HepG2 (cell line): ENCODE measurements around the gene UNC13D. TPM values are rescaled to one million over a fixed set of nuclear protein-coding genes. Genes with fewer than 3 reads are reported as not detected.

Experiments used
- ATAC-seq: fragments of 200-7000 bp; cut with Tn5 transposase; 3 replicates; pipeline ENCODE4 v1.9.1; 2020; ENCODE audit warnings: mild to moderate bottlenecking, moderate library complexity
- BruUV-seq: library from RNA; stranded (reverse); fragments of 400-500 nt; replicated peaks from 2 replicates; lab custom pipeline; 2021; lab: Mats Ljungman, UMichigan
- CTCF ChIA-PET: fragments of 300-600 bp; formaldehyde crosslinking; extraction: SDS; loops from one replicate; lab custom pipeline; 2021; ENCODE audit warnings: low total read pairs, inconsistent platforms, low intra/inter-chr PET ratio; lab: Yijun Ruan, JAX
- POLR2A ChIA-PET: fragments of 350-600 bp; sonication (Branson Sonifier 250); formaldehyde crosslinking; loops from one replicate; lab custom pipeline; 2020; ENCODE audit warnings: antibody characterized with exemption, inconsistent platforms; lab: Yijun Ruan, JAX
- DNase-seq: peaks from one replicate; pipeline ENCODE4 v3.0.0-alpha.2; 2015; ENCODE audit warnings: low spot score
- FAIRE-seq: peaks from 3 replicates; lab custom pipeline; 2011; peaks lifted over from hg19 to GRCh38; lab: Jason Lieb, UNC
- H2AFZ ChIP-seq: one replicate; pipeline ENCODE4 v1.6.1; 2011; ENCODE audit warnings: low read length, inconsistent platforms
- H3K27ac ChIP-seq: fragments of 300-600 bp; 3 replicates; pipeline ENCODE4 v1.8.0; 2011; ENCODE audit warnings: mixed run types, mild to moderate bottlenecking, mixed read lengths, low read length, inconsistent platforms; ENCODE audit not compliant: insufficient read depth; ENCODE audit errors: extremely low read length
- H3K27me3 ChIP-seq, 2 experiments: fragments of 200-600 bp in 1 of 2; 2 replicates in 1 of 2; 3 replicates in 1 of 2; pipeline versions ENCODE4 v1.6.0 to v1.8.0; 2011; ENCODE audit warnings: low read length in 2 of 2, mild to moderate bottlenecking in 2 of 2, moderate library complexity in 2 of 2, inconsistent platforms in 1 of 2; ENCODE audit not compliant: insufficient read depth in 2 of 2, control insufficient read depth in 1 of 2
- H3K36me3 ChIP-seq, 2 experiments: fragments of 200-600 bp in 1 of 2; replicated peaks in 1 of 2; 2 replicates in 1 of 2; 3 replicates in 1 of 2; pipeline versions ENCODE4 v1.5.1 to v1.8.0; 2011; ENCODE audit warnings: low read length in 2 of 2, inconsistent platforms in 1 of 2; ENCODE audit not compliant: insufficient read depth in 2 of 2, control insufficient read depth in 1 of 2
- H3K4me1 ChIP-seq: 2 replicates; pipeline ENCODE4 v1.5.1; 2012; ENCODE audit warnings: low read length, inconsistent platforms; ENCODE audit not compliant: insufficient read depth
- H3K4me2 ChIP-seq: 2 replicates; pipeline ENCODE4 v1.6.0; 2011; ENCODE audit warnings: low read depth, low read length, inconsistent platforms
- H3K4me3 ChIP-seq, 3 experiments: fragments of 200-600 bp in 1 of 3; sonication (generic), shearing (Covaris generic) in 1 of 3; replicated peaks in 1 of 3; 2 replicates each; pipeline ENCODE4 v1.5.1; 2011 to 2016; ENCODE audit warnings: low read length in 3 of 3, inconsistent platforms in 2 of 3, low read depth in 2 of 3, mild to moderate bottlenecking in 2 of 3, control low read depth in 1 of 3, mixed read lengths in 1 of 3; ENCODE audit not compliant: insufficient read depth in 1 of 3
- H3K79me2 ChIP-seq: one replicate; pipeline ENCODE4 v1.6.1; 2011; ENCODE audit warnings: low read length, inconsistent platforms; ENCODE audit not compliant: insufficient read depth
- H3K9ac ChIP-seq: 2 replicates; pipeline ENCODE4 v1.6.0; 2011; ENCODE audit warnings: mild to moderate bottlenecking, low read depth, low read length, inconsistent platforms; ENCODE audit not compliant: insufficient read depth
- H3K9me3 ChIP-seq: 2 replicates; pipeline ENCODE4 v1.5.1; 2012; ENCODE audit warnings: mild to moderate bottlenecking, low read length
- H4K20me1 ChIP-seq: 2 replicates; pipeline ENCODE4 v1.6.0; 2011; ENCODE audit warnings: inconsistent platforms, mild to moderate bottlenecking, low read length, moderate library complexity; ENCODE audit not compliant: insufficient read depth
- ARNT2 ChIP-seq: sonication (generic); formaldehyde crosslinking; IDR thresholded peaks from 2 replicates; pipeline ENCODE4 v1.8.0; 2022; ENCODE audit warnings: mild to moderate bottlenecking, low read depth, missing genetic modification reagents, moderate library complexity
- NCOA1 ChIP-seq: sonication (generic); formaldehyde crosslinking; IDR thresholded peaks from 2 replicates; pipeline ENCODE4 v1.9.0; 2021; ENCODE audit warnings: missing genetic modification reagents
- REPIN1 ChIP-seq: sonication (generic); formaldehyde crosslinking; IDR thresholded peaks from 2 replicates; pipeline ENCODE4 v1.8.0; 2022; ENCODE audit warnings: missing genetic modification reagents, low read depth, mild to moderate bottlenecking, borderline replicate concordance
- SIX1 ChIP-seq: sonication (generic); formaldehyde crosslinking; IDR thresholded peaks from 2 replicates; pipeline ENCODE4 v1.4.0; 2020; ENCODE audit warnings: missing genetic modification reagents, borderline replicate concordance
- SIX4 ChIP-seq: sonication (generic); formaldehyde crosslinking; IDR thresholded peaks from 2 replicates; pipeline ENCODE4 v1.4.0; 2020; ENCODE audit warnings: missing genetic modification reagents
- TAF15 ChIP-seq: fragments of 200-400 bp; formaldehyde crosslinking; IDR thresholded peaks from one replicate; pipeline ENCODE4 v1.6.1; 2018; ENCODE audit warnings: mild to moderate bottlenecking, low read depth, low read length; ENCODE audit not compliant: poor library complexity, severe bottlenecking
- ZNF432 ChIP-seq: sonication (generic); formaldehyde crosslinking; IDR thresholded peaks from 2 replicates; pipeline ENCODE4 v1.5.0; 2020; ENCODE audit warnings: missing genetic modification reagents, mild to moderate bottlenecking, borderline replicate concordance
- ZNF547 ChIP-seq: sonication (generic); formaldehyde crosslinking; IDR thresholded peaks from 2 replicates; pipeline ENCODE4 v1.5.1; 2020; ENCODE audit warnings: mild to moderate bottlenecking, missing genetic modification reagents
- ZNF607 ChIP-seq: sonication (generic); formaldehyde crosslinking; IDR thresholded peaks from 2 replicates; pipeline ENCODE4 v1.5.1; 2020; ENCODE audit warnings: missing genetic modification reagents, mild to moderate bottlenecking, borderline replicate concordance
- ZNF678 ChIP-seq: sonication (generic); formaldehyde crosslinking; IDR thresholded peaks from 2 replicates; pipeline ENCODE4 v1.4.0; 2020; ENCODE audit warnings: mild to moderate bottlenecking, missing genetic modification reagents
- WGBS: methylation state at CpG from one replicate; pipeline ENCODE4 v1.1.6; 2017; ENCODE audit warnings: low lambda C conversion rate; 5-methylcytosine and 5-hydroxymethylcytosine counted together
- in situ Hi-C: cut with HindIII; loops from 2 replicates; pipeline ENCODE4 v1.10.0; 2017; ENCODE audit warnings: low pct_unique_long_range_greater_than_20kb; ENCODE audit not compliant: extremely low pct_ligation_motif_present
- intact Hi-C: fragments of 100-400 bp; cut with micrococcal nuclease; formaldehyde crosslinking; loops from one replicate; pipeline ENCODE4 v1.10.0; 2022; ENCODE audit not compliant: unreplicated experiment
- polyA plus RNA-seq, 8 experiments: library from polyadenylated mRNA; depleted of rRNA in 3 of 8; stranded (reverse) in 7 of 8; unstranded in 1 of 8; fragments of >200 nt; fragmentation: Illumina TruSeq in 4 of 8; extraction: Trizol in 4 of 8; gene quantifications; 2 replicates each; pipeline versions ENCODE4 v1.2.1 to v1.2.3, GENCODE V29; 2011 to 2016; ENCODE audit warnings: low read depth in 4 of 8, missing spikeins in 1 of 8, mixed read lengths in 1 of 8; ENCODE audit not compliant: insufficient read depth in 1 of 8
- total RNA-seq, 5 experiments: library from RNA; depleted of rRNA; stranded (reverse); fragments of >200 nt; fragmentation: Illumina TruSeq; extraction: Trizol; gene quantifications; 2 replicates each; pipeline ENCODE4 v1.2.3, GENCODE V29; 2016; ENCODE audit warnings: low read depth in 1 of 5
- TF ChIP-seq, protein P1 (sequence below): sonication (generic); formaldehyde crosslinking; IDR thresholded peaks from 2 replicates; pipeline ENCODE4 v1.9.0; 2021; ENCODE audit warnings: missing genetic modification reagents, borderline replicate concordance
- TF ChIP-seq, protein P2 (sequence below): sonication (generic); formaldehyde crosslinking; conservative IDR thresholded peaks from 2 replicates; pipeline ENCODE4 v1.4.0; 2020; ENCODE audit warnings: missing genetic modification reagents

The UNC13D gene
- total and polyA plus RNA-seq, 2 of the 13 experiments (the other 11 are each of a cell fraction or from before 2014, with no cell fraction given): 29.7 to 42.7 TPM

- in situ Hi-C loops: no loop called here
- Histone ChIP-seq H2AFZ (no peak overlapping the region), H3K9ac (no peak overlapping the region)
Observed at GRCh38 chr17:75828076-75828400, 16.2 kb downstream of the UNC13D start.

GRCh38 chr17:75827308-75828075 lies 16.7 kb downstream of the UNC13D start:
- H3K4me1 ChIP-seq: peaks cover 22% of the 10 kb centered on the region
- H3K27me3 ChIP-seq: no peaks in the 10 kb centered on the region
- no peak overlapping the region for H3K4me3 ChIP-seq
- H2AFZ ChIP-seq: no peak overlapping the region
- no peaks in the 10 kb centered on the region for H4K20me1 ChIP-seq
- H3K27ac ChIP-seq: peak overlapping the region; percentile 61
- intact Hi-C loops (loop anchor here (5.0 kb wide), 1 partner anchor 50 kb away; a partner anchor contains a TSS), in situ Hi-C loops (no loop called here)
- H3K9me3 ChIP-seq: no peaks in the 10 kb centered on the region
- peak overlapping the region; percentile 21; the same call in 1 of the 2 replicates for H3K9ac ChIP-seq
- FAIRE-seq (peak; percentile 53), ATAC-seq (peak; percentile 73), DNase-seq (peak; percentile 50)
- ChIA-PET CTCF (interaction anchor here (1.1 to 1.2 kb wide), 2 partner anchors 20 to 74 kb away, joined by 3 to 6 read pairs; no protein-coding TSS in a partner anchor), POLR2A (interaction anchor here (0.9 to 8.0 kb wide), 11 partner anchors 8 to 63 kb away, joined by 3 to 88 read pairs (median 6); partner anchors contain the start of genes GALK1, UNC13D, UNK and WBP2)
- no TSS peak for BruUV-seq
- 87% methylated on average over 17 of the region's 21 CpGs for WGBS
- H3K4me2 ChIP-seq: peak overlapping the region; percentile 18
- peaks cover 19 to 38% of the 10 kb centered on the region in 2 experiments for H3K36me3 ChIP-seq
- no peaks in the 10 kb centered on the region for H3K79me2 ChIP-seq
- TF ChIP-seq, protein P1, sequence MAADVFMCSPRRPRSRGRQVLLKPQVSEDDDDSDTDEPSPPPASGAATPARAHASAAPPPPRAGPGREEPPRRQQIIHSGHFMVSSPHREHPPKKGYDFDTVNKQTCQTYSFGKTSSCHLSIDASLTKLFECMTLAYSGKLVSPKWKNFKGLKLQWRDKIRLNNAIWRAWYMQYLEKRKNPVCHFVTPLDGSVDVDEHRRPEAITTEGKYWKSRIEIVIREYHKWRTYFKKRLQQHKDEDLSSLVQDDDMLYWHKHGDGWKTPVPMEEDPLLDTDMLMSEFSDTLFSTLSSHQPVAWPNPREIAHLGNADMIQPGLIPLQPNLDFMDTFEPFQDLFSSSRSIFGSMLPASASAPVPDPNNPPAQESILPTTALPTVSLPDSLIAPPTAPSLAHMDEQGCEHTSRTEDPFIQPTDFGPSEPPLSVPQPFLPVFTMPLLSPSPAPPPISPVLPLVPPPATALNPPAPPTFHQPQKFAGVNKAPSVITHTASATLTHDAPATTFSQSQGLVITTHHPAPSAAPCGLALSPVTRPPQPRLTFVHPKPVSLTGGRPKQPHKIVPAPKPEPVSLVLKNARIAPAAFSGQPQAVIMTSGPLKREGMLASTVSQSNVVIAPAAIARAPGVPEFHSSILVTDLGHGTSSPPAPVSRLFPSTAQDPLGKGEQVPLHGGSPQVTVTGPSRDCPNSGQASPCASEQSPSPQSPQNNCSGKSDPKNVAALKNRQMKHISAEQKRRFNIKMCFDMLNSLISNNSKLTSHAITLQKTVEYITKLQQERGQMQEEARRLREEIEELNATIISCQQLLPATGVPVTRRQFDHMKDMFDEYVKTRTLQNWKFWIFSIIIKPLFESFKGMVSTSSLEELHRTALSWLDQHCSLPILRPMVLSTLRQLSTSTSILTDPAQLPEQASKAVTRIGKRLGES (CRISPR knock-in tag): no peak
- no peak for TF ChIP-seq SIX4 (CRISPR knock-in tag)
- TF ChIP-seq, protein P2, sequence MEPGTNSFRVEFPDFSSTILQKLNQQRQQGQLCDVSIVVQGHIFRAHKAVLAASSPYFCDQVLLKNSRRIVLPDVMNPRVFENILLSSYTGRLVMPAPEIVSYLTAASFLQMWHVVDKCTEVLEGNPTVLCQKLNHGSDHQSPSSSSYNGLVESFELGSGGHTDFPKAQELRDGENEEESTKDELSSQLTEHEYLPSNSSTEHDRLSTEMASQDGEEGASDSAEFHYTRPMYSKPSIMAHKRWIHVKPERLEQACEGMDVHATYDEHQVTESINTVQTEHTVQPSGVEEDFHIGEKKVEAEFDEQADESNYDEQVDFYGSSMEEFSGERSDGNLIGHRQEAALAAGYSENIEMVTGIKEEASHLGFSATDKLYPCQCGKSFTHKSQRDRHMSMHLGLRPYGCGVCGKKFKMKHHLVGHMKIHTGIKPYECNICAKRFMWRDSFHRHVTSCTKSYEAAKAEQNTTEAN (CRISPR knock-in tag): no peak
- no peak for TF ChIP-seq TAF15
- no peak for TF ChIP-seq NCOA1
- TF ChIP-seq REPIN1: peak; percentile 72; the same call in 1 of the 2 replicates
- TF ChIP-seq ZNF678 (CRISPR knock-in tag): no peak

More at GRCh38 chr17:75828076-75828400, 16.2 kb downstream of the UNC13D start:
- POLR2A ChIA-PET: interaction anchor here (1.5 to 8.0 kb wide), 5 partner anchors 18 to 64 kb away, joined by 6 to 88 read pairs (median 18); partner anchors contain the start of genes GALK1, UNC13D and WBP2
- CTCF ChIA-PET: interaction anchor here (1.1 kb wide), 1 partner anchor 20 kb away, joined by 6 read pairs; no protein-coding TSS in a partner anchor
- peaks cover 15 to 32% of the 10 kb centered on the region in 2 experiments for H3K36me3 ChIP-seq
- H3K9me3 ChIP-seq: no peaks in the 10 kb centered on the region
- no peak for DNase-seq
- WGBS: 94% methylated on average over 11 of the region's 11 CpGs
- intact Hi-C loops: loop anchor here (5.0 kb wide), 1 partner anchor 51 kb away; a partner anchor contains a TSS
- TF ChIP-seq ZNF607 (CRISPR knock-in tag) (no peak), ARNT2 (CRISPR knock-in tag) (0 out of 2 replicates have a peak, but pooled peaks have one; percentile 17), ZNF547 (CRISPR knock-in tag) (no peak), SIX1 (CRISPR knock-in tag) (no peak), ZNF432 (CRISPR knock-in tag) (no peak)
- BruUV-seq: no TSS peak
- H4K20me1 ChIP-seq: no peaks in the 10 kb centered on the region
- no peaks in the 10 kb centered on the region for H3K79me2 ChIP-seq
- H3K27ac ChIP-seq: no peak overlapping the region
- H3K4me3 ChIP-seq: no peak overlapping the region
- peaks cover 22% of the 10 kb centered on the region for H3K4me1 ChIP-seq
- H3K27me3 ChIP-seq: no peaks in the 10 kb centered on the region
- no peak for ATAC-seq
- no peak overlapping the region for H3K4me2 ChIP-seq
- FAIRE-seq: no peak
